ENCODE results near the gene DOCK10.

The DOCK10 gene

DNA sequence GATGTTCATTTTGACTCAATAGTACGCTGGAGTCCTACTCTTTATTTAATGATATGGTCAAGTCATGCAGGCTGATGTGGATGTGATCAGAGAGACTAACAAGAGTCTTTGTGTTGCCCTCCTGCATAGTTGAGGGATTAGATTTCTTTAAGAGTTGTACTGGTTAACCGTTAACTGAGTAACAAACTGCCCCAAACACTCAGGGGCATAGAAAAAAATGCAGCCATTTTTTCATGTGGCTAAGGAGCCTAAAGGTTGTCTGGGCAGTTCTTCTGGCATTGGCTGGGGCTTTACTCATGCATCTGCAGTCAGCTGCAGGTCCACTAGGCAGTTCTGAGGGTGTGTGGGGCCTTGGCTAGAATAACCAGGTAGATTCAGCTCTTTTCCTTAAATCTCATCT, 32.5 kb downstream of the DOCK10 start:
- no peak for DNase-seq

DNA sequence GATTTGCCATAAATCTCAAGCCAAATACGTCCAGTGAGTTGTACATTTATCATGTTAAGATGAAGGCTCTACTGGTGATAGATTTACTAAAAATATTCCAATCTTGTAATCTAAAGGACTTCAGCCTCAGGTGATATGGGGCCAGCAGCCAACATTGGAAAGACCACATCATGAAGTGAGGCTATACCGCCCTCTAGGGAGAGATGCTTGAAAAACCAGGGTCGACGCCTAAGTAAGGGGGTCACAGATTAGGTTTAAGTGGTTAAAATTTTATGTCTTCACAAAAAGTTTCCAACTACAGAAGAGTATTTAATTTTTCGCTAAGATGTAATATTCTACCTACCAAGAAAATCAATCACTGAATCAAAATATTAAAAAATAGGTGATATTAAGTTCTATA, 33.3 kb downstream of the DOCK10 start:
- peak; percentile 33 for DNase-seq

DNA sequence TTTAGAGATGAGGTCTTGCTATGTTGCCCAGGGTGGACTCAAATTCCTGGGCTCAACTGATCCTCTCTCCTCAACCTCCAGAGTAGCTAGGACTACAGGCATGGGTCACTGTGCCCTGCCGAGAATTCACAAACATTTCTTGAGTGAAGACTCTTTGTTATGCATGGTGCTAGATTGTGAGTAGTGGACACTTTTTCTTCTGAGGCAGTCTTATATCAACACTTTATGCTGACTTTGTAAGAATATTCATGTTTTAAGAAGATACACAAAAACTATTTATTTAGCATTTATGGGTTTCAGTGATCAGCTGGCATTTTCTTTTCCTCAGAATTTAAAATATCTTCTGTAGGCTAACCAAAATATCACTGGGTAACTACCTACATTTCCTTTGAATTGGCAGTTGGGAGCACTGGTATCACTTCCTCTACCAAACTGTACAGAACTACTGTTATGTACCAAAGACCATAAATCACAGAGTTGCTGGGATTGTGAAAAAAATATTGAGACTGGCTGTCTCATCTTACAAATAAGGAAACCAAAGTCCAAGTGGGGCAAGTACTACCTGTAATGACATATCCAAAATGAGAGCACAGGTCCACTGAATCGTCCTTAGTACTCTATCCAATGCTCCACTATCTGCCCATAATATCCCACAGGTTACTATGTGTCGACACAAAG, 34.0 kb downstream of the DOCK10 start:
- no peak for DNase-seq

GRCh38 chr2:225006730-225007129, 35.5 kb downstream of the DOCK10 start:
- DNase-seq = peak; percentile 7

GRCh38 chr2:225004597-225004996, 37.7 kb downstream of the DOCK10 start:
- DNase-seq = no peak

- DNase-seq = peak; percentile 46
Measured at GRCh38 chr2:225002656-225003045, 39.6 kb downstream of the DOCK10 start.

DNA sequence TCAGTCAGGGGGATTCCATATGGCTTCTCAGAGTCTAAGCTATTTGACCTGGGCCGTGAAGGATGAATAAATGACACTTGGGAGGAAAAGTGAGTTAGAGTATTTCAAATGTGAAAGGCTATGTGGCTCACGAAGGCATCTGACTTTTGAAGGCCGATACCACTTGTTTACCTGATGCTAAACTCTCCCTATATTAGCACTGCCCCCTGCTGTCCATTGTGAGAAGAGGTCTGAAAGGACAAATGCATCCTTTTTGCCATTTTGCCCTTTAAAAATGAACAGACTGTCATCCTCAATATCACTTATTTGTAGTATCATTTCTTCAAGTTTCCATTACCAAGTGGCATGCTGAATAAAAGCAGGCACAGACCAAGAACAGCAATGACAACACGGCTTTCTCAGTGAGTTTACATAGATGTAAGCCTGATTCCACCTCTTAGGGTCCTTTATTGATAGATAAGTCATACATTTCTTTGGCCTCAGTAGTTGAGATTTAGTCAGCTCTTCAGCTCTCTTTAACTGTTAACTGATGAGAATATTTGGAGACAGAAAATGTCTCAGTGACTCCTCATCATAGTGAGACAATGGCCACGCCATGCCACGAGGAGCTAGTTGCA, 40.1 kb downstream of the DOCK10 start:
- peak; percentile 77 for DNase-seq

DNA sequence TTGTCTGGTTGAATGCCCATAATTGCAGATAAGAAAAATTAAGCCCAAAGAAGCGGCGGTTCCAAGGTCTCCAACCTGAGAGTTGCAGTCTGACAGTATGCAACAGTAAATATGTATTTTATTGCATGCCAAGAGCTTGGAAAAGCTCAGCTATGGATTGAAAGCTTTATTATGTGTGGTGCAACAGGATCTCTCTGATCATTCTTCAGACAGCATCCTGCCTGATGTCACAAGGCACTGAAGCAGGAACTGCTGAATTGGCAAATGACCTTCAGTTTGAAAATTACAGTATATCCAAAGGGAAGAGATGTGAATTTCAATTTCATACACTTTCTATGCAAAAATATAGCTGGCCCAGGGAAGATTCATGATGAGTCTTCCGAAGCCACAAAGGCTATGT, 42.5 kb downstream of the DOCK10 start:
- no peak for DNase-seq

- DNase-seq = no peak
Measured at GRCh38 chr2:224999321-224999720, 42.9 kb downstream of the DOCK10 start.

DNA sequence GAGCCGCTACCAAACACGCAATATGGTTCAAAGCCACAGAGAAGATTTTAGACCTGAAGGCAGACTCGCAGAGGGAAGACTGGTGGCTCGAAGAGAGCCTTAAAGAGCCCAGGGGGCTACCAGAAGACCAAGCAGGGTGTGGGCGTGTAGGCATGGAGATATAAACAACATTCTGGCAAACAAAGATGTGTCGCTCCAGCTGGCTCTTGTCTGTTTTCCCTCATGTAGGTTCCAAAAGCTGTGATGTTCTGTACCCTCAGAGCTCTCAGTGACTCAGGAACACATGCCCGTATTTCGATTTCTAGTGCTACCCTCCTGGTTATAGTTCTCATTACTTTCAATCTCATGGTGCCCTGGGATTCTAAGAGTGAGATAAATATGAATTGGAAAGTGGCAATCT, 44.5 kb downstream of the DOCK10 start:
- DNase-seq = no peak

- no peak for DNase-seq
Measured at GRCh38 chr2:224995419-224995818, 46.8 kb downstream of the DOCK10 start.

- DNase-seq = no peak
Measured at GRCh38 chr2:224994242-224994823, 47.9 kb downstream of the DOCK10 start.

- DNase-seq = no peak
Measured at GRCh38 chr2:224990710-224991109, 51.6 kb downstream of the DOCK10 start.

- DNase-seq = no peak
Measured at GRCh38 chr2:224987733-224988132, 54.5 kb downstream of the DOCK10 start.

GRCh38 chr2:224986477-224986876, 55.8 kb downstream of the DOCK10 start:
- peak; percentile 45 for DNase-seq

DNA sequence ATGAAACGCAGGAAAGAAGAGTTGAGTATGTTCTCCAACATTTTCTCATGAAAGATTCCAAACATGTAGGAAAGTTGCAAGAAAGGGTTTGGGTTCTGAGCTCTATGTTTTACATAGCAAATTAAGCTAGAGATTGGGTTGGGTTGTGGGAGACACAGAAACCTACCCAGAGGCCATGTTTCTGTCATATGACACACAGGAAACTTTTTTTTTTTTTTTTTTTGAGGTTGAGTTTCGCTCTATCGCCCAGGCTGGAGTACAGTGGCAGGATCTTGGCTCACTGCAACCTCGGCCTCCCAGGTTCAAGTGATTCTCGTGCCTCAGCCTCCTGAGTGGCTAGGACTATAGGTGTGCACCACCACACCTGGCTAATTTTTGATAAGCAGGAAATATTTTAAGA, 57.6 kb downstream of the DOCK10 start:
- DNase-seq = peak; percentile 14

DNA sequence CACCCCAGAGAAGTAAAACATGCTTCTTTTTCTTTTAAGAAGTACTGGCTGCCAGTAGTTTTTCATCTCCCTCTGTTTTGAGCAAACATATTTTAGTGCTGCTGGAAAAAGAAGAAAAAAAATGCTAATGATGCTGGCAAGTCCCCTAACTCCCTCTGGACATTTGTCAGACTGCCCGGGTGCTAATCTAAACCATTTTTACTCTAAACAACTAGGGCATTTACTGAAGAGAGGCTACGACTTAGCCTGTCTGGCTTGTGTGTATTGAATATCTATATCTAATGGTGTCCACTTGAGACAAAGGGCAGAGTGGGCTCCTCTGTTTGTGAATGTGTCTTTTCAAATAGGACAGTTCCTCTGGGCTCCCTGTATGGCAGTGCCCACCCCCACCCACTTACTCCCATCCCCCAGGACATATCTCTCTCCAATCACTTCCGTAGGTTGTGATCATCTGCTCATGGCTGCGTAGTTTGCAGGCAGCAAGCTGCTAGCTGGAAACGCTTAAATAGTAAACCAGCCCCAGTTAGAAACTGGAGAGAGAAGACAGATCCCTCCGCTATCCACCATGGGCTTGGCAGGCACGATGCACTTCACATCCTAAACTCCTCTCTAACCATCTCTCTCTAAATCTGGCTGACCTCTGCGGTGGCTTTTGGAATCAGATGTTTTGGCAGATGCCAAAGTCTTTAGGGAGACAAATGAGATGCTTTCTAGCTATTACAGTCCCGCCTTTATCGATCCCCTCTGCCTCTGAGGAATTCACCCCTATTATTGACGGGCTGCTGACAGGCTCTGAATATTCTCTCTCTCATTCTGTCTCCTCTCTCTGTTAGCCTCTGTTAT, 58.3 kb downstream of the DOCK10 start:
- no peak for DNase-seq

DNA sequence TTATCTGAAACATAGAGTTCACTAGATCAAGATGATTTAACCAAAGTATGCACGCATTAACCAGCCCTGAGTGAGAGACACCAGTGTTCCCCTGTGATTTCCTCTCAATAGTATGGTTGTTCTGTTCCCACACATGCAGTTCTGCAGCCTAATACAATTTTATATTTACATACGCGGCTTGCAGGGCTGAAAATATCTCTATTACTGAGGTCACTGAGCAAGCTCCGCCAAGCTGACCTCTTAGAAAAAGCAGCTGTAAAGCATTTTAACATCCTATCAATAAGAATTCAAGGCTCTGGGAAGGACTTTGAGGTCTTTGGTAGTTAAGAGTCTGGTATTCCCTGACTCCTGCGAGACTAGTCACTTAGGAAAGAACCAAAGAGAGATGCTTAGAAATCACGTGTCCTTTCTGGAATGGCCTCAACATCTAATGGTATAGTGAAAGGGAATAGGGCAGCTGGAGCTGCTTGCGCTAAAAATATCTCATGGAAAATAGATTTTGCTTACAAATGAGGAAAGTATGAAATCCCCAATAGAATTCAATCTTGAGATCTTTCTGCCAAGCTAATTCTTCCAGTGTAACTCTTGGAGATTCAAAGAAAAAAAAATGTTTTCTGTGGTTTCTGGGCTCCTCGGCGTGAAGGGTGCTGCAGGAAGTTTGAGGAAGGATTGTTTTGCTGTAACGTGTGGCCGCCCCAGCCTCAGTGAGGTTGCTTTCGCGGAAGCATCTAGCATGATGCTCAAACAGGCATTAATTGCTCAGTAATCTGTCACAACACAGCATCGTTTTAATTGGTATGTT, 59.2 kb downstream of the DOCK10 start:
- DNase-seq = peak; percentile 47

DNA sequence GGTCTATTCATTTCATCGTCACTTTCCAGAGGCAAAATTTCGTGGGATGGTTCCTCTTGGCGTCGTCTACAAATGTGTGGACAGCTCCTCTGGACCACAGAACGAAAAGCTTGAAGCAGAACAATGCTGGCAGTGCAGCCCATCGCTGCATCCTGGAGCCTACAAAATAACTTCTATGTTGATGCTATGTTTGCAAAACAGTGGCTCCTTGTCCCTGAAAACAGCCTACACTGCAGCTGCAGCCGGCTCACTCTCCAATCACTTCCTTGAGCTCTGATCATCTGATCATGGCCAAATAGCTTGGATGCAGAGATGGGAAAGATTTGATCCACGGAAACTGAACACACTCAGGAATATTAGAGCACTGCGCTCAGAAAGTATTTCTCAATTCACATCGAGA, 60.0 kb downstream of the DOCK10 start:
- no peak for DNase-seq

DNA sequence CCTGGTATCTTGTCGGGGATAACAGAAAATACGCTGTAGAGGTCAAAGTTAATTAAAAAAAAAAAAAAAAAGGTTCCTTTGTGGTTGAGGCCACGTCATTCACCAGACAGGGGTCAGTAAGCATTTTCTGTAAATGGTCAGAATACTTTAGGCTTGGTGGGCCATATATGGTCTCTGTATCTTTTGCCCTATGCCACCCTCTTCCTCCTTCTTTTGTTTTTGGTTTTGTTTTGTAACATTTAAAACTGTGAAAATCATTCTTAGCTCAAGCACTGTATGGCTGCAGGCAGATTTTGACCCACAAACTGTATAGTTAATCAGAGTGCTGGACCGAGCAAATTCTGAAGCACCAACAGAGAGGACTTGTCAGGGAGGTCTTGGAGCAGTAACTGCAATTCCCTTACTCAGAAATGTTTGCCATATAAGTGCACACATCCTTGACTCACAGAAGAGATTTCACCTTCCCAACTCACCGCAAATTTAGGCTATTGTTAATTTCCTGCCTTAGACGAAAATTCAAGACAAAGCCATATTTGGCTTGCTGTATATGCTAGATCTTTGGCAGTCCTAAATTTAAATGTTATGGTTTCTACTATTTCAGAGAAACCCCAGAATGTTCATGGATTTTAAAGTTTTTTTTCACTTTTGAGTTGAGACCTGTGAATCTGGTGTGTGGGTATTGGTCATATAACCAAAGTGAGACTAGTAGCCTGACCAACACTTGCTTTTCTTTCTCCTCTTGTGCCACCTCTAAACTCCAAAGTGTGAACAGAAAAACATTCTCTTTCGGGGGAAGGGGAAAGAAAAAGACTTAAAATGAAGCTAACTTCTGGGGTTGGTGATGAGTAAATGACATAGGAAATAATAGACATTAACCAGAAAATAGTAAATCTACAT, 65.4 kb downstream of the DOCK10 start:
- DNase-seq = no peak

GRCh38 chr2:224975761-224976160, 66.5 kb downstream of the DOCK10 start:
- DNase-seq = no peak
